KOPT-K1 (cell line): Measurements from ENCODE around the gene TTC28.

Experiments used
- H3K27ac ChIP-seq: fragments of 200-600 bp; sonication (generic); 2 replicates; pipeline ENCODE4 v1.5.1; 2016; ENCODE audit warnings: antibody characterized with exemption, mild to moderate bottlenecking, low read depth, low read length; ENCODE audit not compliant: poor library complexity, severe bottlenecking
- H3K36me3 ChIP-seq: fragments of 200-600 bp; sonication (generic); 2 replicates; pipeline ENCODE4 v1.5.1; 2017; ENCODE audit warnings: antibody characterized with exemption, mild to moderate bottlenecking, low read length, moderate library complexity; ENCODE audit not compliant: insufficient read depth
- H3K9me3 ChIP-seq: fragments of 200-600 bp; sonication (generic); 2 replicates; pipeline ENCODE4 v1.5.1; 2017; ENCODE audit warnings: antibody characterized with exemption, low read length, mild to moderate bottlenecking; ENCODE audit not compliant: insufficient read depth, poor library complexity, severe bottlenecking

Gene TTC28

DNA sequence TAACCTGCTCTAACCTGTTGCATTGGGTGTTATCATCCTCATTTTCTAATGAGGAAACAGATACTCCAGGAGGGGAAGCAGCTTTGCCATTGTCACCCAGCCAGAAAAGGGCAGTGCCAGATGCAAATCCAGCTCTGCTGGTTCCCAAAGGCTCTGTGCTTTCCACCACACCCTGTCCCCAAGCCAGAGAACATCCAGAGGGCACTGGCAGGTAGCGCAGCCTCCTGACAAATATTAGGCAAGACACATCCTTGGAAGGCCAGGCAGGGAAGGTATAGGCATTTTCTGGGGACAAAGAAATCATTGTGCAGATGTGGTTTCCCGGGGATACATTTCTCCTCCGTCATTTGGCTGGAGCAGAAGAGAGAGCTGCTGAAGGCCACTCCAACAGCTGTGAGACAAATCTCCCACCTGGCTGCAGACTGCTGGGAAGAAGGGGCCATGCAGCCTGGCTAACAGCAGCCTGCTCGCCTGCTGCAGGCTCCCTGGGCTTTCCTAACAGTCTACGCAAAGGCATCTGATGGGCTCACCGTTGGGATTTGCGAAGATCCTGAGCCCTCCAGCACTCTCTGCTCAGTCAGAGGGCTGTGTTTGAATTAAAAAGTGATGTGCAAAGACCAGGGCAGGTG is 666.7 kb downstream of the TTC28 start:
- H3K9me3 ChIP-seq: no peaks in the 10 kb centered on the region
- H3K36me3 ChIP-seq: no peaks in the 10 kb centered on the region

DNA sequence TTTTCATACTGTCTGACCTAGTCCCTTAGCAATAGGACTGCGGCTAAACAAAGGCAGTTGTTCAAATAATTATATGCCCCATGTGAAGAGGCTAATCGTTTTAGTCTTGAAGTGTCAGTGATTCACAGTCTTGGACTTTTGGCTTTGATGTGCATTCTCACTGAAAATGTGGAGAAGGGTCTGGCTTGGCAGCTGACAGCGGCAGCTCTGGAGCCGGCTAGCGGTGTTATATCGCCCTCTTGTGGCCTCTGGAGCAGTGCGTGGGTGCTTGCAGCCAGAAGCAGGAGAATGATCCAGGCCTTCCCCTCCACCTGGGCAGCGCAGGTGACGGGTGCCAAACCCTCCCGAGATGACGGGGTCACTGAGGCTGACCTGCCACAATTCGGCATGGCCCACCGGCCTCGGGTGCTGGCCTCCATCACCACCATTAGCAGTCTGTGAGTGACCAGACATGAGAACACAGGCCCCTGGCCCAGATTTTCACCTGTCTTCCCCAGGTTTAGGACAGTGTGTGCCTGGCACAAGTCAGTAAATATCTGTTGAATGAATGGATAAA is 670.3 kb downstream of the TTC28 start:
- Histone ChIP-seq H3K27ac (no peak overlapping the region), H3K36me3 (no peaks in the 10 kb centered on the region), H3K9me3 (no peaks in the 10 kb centered on the region)

More for the DNA sequence above, 666.7 kb downstream of the TTC28 start:
- no peak overlapping the region for H3K27ac ChIP-seq

DNA sequence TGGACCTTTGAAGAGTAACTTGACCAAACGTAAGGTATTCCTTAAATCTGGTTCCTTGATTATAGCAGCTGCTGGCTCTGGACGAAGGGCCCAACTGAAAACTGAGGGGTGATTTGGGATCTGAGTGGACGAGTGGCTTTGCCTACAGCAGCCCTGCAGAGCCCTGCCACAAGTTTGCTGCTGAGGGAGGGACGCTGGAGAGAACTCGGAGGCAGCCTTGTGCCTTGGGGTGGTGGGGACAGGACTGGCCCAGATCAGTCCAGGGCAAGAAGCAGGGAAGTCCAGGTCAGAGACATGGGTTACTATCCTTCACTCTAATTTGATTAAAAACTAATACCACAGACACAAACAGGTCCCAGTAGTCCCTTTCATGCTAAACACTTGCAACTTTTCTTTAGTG is 671.0 kb downstream of the TTC28 start:
- Histone ChIP-seq H3K27ac (no peak overlapping the region), H3K9me3 (no peaks in the 10 kb centered on the region), H3K36me3 (no peaks in the 10 kb centered on the region)

DNA sequence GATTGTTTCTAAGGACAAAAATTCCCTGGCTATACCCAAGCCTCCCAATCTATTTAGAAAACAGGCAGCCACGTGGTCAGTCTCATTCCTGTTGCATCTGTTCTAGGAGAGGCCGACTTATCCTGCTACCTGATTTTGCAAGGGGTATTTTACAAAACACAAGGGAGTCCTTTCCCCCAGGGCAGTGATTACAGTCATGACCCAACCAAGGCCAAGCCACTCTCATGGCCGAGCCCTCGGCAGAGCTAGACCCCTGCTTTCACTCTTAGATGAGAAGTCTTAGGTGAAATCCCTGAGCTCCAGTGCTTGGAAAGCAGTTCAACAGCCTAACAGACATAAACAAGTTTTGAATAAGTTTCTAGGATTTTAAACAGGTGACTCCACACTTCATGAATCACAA is 671.6 kb downstream of the TTC28 start:
- H3K27ac ChIP-seq: no peak overlapping the region
- H3K9me3 ChIP-seq: no peaks in the 10 kb centered on the region
- no peaks in the 10 kb centered on the region for H3K36me3 ChIP-seq

DNA sequence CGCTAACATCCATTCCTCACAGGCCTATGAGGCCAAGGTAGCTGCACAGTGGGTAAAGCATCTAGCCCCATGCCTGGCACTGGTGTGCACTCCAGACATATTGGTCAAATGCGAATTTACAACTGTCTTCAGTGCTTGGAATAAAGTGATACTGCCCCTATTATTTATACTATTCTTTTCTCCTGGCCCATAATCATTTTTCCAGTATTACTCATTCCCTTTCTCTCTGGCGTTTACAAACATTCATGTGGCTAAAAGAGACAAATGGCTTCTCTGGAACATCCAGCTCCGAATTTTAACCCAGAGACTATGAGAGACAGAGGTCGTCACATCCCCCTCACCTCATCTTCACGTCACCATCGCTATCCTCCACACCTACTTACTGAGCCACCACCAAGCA is 673.4 kb downstream of the TTC28 start:
- Histone ChIP-seq H3K36me3 (no peaks in the 10 kb centered on the region), H3K9me3 (no peaks in the 10 kb centered on the region), H3K27ac (no peak overlapping the region)

DNA sequence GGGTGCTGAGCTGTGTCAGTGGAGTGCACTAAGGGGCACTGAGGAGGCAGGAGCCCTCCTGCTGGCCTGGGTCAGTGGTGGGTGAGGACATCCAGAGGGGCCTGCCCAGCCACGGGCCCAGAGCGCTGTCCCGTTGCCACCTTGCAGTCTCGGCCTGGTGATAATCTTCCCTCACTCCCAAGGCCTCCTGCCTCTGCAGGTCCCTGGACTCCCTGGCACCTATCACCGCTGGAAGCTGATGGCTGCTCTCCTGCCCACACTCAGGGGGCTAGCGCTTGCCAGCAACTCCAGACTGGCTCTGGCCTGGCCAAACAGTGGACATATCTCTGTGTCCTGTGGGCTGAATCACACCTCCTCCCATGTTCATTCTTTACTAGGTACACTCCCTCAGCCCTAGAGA is 674.1 kb downstream of the TTC28 start:
- H3K9me3 ChIP-seq: no peaks in the 10 kb centered on the region
- H3K36me3 ChIP-seq: no peaks in the 10 kb centered on the region
- no peak overlapping the region for H3K27ac ChIP-seq

DNA sequence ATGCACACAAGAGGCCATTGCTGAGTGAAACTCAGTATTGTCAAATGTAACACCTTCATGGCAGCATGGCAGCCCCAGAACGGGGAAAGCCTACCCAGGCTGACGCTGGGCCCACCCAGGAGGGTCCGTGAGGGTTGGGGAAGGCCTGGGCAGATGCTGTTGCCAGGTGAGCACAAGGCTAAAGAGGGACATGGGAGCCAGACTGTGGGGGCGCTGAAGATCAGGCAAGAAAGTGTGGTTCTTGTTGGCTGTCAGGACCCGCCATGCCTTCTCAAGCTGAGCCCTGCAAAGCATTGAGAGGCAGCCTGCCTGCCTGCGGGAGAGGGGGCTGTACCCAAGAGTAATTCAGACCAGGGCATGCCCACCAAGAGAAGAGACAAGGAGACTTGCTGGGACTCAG is 675.6 kb downstream of the TTC28 start:
- Histone ChIP-seq H3K36me3 (no peaks in the 10 kb centered on the region), H3K9me3 (no peaks in the 10 kb centered on the region), H3K27ac (no peak overlapping the region)

DNA sequence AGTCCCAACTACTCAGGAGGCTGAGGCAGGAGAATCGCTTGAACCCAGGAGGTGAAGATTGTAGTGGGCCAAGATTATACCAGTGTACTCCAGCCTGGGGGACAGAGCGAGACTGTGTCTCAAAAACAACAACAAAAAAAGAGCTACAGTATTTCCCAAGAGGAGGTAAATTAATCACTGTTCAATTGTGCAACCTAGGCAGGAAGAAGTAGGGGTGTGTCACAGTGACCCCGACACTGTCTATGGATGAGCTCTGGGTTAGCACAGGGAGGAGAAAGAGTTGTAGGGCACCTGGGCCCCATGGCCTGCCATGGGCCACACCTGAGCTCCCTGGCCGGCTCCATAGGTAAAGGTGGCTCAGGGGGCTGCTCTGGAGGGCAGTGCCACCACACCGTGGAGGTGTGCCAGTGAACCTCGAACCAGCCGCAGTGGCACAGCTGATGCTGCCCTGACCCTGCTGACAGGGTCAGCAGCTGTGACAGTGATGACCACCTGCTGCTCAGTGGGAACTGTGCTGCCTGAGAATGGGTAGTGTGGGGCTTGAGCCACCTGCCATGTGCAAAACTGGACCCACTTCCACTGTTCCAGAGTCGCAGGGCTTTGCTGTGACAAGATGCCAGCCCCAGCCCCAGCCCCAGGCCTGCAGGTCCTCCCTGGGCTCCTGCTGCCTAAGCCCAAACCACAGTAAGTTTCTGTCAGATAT is 676.6 kb downstream of the TTC28 start:
- Histone ChIP-seq H3K36me3 (no peaks in the 10 kb centered on the region), H3K27ac (no peak overlapping the region), H3K9me3 (no peaks in the 10 kb centered on the region)

DNA sequence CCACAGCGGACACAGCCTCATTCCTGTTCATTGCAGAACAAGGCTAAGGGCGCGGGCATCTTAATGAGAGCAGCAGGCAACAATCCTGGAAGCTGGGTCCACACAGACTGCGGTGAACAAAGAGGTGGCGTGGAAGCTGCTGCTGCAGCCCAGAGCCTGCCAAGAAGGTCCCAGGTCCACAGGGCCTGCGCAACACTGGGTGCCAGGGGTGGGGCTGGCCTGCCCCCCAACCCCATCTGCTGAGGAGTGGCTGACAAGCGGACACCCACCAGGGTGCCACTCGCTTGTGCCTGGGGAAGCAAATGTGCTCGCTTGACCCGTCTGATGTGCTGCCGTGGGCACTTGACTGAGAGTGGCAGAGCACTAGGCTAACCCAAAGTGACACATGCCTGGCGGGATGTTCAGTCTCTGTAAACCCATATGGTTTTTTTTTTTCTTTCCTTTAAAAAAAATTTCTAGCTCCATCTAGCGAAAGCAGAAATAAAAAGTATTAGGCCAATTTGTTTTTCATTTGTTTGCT is 677.4 kb downstream of the TTC28 start:
- Histone ChIP-seq H3K9me3 (no peaks in the 10 kb centered on the region), H3K27ac (no peak overlapping the region), H3K36me3 (no peaks in the 10 kb centered on the region)

DNA sequence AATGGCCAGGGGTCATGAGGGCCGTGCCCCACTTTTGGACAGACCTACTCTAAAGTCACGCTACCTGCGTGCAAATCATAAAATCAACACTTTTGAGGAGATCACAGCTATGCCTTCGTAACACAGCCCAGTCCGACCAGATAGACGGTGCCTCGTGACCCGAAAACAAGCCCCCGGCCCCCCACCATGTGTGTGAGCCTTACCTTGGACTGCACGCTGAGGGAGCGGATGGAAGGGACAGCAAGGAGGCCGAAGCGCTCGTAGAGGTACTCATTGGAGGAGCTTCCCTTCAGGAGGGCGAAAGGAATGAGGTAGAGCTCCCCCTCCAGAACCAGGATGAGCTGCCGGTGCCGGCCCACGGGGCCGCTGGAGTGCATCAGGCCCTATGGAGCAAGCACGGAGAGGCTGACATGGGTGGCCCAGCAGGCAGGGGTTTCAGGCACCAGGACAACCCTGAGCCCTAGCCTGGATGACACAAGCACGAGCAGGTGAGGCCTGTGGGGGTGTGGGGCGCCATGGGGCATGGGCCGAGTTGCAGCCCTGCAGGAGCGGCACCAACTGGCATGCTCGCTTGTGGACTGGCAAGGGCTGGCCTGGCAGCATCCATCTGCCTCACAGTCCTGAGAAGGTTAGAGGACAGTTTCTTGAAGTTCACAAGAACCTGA is 678.3 kb downstream of the TTC28 start:
- Histone ChIP-seq H3K36me3 (no peaks in the 10 kb centered on the region), H3K27ac (no peak overlapping the region), H3K9me3 (no peaks in the 10 kb centered on the region)

DNA sequence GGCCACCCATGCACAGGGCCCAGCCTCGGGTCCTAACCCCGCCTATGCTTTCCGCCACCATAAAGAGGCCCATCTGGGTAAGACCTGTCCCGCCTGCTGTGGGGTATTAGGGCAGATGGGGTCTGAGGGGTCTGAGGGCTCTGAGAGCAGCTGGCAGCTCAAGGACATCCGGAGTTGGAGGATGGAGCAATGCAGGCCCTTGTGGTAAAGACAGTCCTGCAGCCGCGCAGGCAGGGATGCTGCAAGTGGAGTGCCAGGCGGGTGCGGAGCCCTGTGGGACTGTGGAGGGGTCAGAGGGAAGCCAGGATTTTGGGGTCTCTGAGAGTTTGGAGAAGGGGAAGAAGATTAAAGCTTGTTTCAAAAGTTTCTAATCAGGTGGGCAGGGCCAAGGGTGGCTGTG is 679.3 kb downstream of the TTC28 start:
- no peak overlapping the region for H3K27ac ChIP-seq
- no peaks in the 10 kb centered on the region for H3K36me3 ChIP-seq
- H3K9me3 ChIP-seq: no peaks in the 10 kb centered on the region

DNA sequence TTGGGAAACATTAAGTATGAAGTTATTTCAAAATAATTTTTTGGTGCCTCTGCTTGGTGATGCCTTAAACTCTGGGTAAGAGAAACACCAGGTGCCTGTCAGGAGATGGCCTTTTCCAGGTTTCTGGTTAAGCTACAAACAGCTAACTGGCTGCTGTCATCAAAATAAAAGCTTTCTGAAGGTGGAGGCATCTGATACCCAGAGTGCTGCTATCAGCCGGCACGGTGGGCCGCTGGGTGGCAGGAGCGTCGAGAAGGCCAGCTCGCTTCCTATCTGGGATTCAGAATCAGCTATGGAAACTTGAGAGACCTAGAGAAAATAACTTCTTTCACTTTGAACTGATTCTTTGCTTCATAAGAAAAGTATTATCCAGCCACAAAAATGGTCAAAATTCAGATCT is 679.8 kb downstream of the TTC28 start:
- no peaks in the 10 kb centered on the region for H3K9me3 ChIP-seq
- H3K27ac ChIP-seq: no peak overlapping the region
- no peaks in the 10 kb centered on the region for H3K36me3 ChIP-seq

DNA sequence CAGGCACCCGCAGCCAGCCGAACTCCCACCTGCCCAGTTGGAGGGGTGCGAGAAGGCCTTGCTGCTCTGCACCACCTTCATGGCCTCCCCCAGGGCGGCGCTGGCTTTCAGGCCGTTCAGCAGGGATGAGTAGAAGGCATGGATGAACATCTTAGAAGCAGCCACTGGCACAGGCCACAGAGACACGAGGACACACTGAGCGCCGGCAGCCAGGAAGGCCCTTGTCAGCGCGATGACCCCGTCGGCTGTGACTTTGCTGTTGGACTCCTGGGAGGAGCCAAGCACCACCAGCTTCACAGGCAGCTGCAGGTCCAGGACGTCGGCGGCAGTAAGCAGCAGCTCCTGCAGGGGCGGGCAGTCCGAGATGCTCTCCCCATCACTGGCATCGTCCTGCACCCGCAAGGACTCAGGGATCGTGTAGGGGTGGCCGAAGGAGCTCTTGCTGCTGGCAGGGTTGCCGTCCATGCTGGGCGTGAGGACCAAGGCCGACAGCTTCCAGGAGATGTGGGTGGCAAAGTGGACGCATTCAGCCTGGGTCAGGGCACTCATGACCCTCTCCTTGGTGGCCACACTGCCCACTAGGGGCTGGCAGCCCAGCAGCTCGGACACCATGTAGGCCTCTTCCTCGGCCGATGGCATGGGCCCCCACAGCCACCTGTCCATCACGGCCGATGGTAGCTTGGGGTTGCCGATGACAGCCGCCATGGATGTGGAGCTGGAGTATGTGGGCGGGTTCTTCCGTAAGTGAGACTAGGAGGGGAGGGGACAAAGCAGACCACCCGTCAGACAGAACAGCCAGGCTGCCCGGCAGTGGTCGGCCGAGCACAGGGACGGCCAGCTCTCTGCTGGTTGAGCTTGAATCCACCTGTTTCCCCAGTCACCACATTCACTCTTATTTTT is 680.9 kb downstream of the TTC28 start:
- Histone ChIP-seq H3K9me3 (no peaks in the 10 kb centered on the region), H3K36me3 (no peaks in the 10 kb centered on the region), H3K27ac (no peak overlapping the region)

DNA sequence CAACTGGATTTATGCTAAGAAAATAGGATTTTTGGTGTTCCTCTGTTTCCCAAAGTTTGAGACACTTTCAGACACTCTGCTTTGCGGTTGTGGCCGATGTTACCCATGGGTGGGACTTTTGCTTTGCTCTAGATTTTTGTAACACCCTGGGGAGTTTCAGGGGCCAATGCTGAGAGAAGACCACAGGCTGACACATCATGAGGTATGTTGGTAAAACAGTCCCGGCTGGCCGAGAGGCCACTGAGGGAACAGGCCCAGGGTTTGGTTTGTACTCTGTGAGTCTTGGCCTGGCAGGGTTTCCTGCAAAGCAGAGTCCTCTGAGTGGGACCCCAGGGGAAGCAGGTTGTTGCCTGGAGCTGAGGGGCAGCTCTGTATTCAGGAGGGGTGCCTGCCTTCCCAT is 682.1 kb downstream of the TTC28 start:
- Histone ChIP-seq H3K9me3 (no peaks in the 10 kb centered on the region), H3K27ac (no peak overlapping the region), H3K36me3 (no peaks in the 10 kb centered on the region)
